Measurements from ENCODE around the gene ZBTB20.
A peak's percentile ranks its signal among the peaks of the same experiment; 100 is the strongest.

The ZBTB20 gene

GRCh38 chr3:114519415-114519814, 627.7 kb downstream of the ZBTB20 start:
- H3K4me3 Mint-ChIP-seq = no peak overlapping the region
- H3K9me3 Mint-ChIP-seq = no peaks in the 10 kb centered on the region
- H3K27ac Mint-ChIP-seq = no peak overlapping the region
- H3K4me1 Mint-ChIP-seq = no peaks in the 10 kb centered on the region
- DNase-seq = no peak
- peaks cover 2% of the 10 kb centered on the region for H3K36me3 Mint-ChIP-seq (ENCODE audit: low read depth)
- ATAC-seq = peak; percentile 43
- no peaks in the 10 kb centered on the region for H3K27me3 Mint-ChIP-seq

GRCh38 chr3:114518206-114518808, 628.8 kb downstream of the ZBTB20 start:
- no peak for DNase-seq
- Mint-ChIP-seq H3K27me3 (no peaks in the 10 kb centered on the region), H3K27ac (no peak overlapping the region), H3K36me3 (ENCODE audit: low read depth) (peaks cover 2% of the 10 kb centered on the region), H3K4me1 (no peaks in the 10 kb centered on the region), H3K9me3 (no peaks in the 10 kb centered on the region), H3K4me3 (no peak overlapping the region)
- ATAC-seq = no peak

GRCh38 chr3:114510201-114510600, 636.9 kb downstream of the ZBTB20 start:
- Mint-ChIP-seq H3K4me3 (no peak overlapping the region), H3K4me1 (peaks cover 20% of the 10 kb centered on the region), H3K9me3 (no peaks in the 10 kb centered on the region), H3K27me3 (no peaks in the 10 kb centered on the region), H3K36me3 (ENCODE audit: low read depth) (no peaks in the 10 kb centered on the region), H3K27ac (no peak overlapping the region)
- DNase-seq (no peak), ATAC-seq (no peak)

- ATAC-seq (no peak), DNase-seq (no peak)
- H3K4me3 Mint-ChIP-seq = no peak overlapping the region
- no peaks in the 10 kb centered on the region for H3K9me3 Mint-ChIP-seq
- H3K27ac Mint-ChIP-seq = no peak overlapping the region
- no peaks in the 10 kb centered on the region for H3K27me3 Mint-ChIP-seq
- no peaks in the 10 kb centered on the region for H3K36me3 Mint-ChIP-seq (ENCODE audit: low read depth)
- peaks cover 24% of the 10 kb centered on the region for H3K4me1 Mint-ChIP-seq
Measured at GRCh38 chr3:114509756-114510155, 637.3 kb downstream of the ZBTB20 start.

- Mint-ChIP-seq H3K27ac (no peak overlapping the region), H3K27me3 (no peaks in the 10 kb centered on the region), H3K9me3 (no peaks in the 10 kb centered on the region), H3K4me1 (peaks cover 32% of the 10 kb centered on the region), H3K4me3 (no peak overlapping the region), H3K36me3 (ENCODE audit: low read depth) (no peaks in the 10 kb centered on the region)
- ATAC-seq (no peak), DNase-seq (no peak)
Measured at GRCh38 chr3:114508976-114509375, 638.1 kb downstream of the ZBTB20 start.

GRCh38 chr3:114508208-114508607, 638.9 kb downstream of the ZBTB20 start:
- peaks cover 34% of the 10 kb centered on the region for H3K4me1 Mint-ChIP-seq
- ATAC-seq (no peak), DNase-seq (no peak)
- no peak overlapping the region for H3K4me3 Mint-ChIP-seq
- H3K9me3 Mint-ChIP-seq = no peaks in the 10 kb centered on the region
- H3K27ac Mint-ChIP-seq = no peak overlapping the region
- H3K36me3 Mint-ChIP-seq (ENCODE audit: low read depth) = no peaks in the 10 kb centered on the region
- no peaks in the 10 kb centered on the region for H3K27me3 Mint-ChIP-seq

GRCh38 chr3:114506591-114507300, 640.3 kb downstream of the ZBTB20 start:
- H3K4me3 Mint-ChIP-seq = no peak overlapping the region
- H3K4me1 Mint-ChIP-seq = peaks cover 42% of the 10 kb centered on the region
- no peak overlapping the region for H3K27ac Mint-ChIP-seq
- H3K27me3 Mint-ChIP-seq = no peaks in the 10 kb centered on the region
- no peak for ATAC-seq
- no peak for DNase-seq
- no peaks in the 10 kb centered on the region for H3K9me3 Mint-ChIP-seq
- no peaks in the 10 kb centered on the region for H3K36me3 Mint-ChIP-seq (ENCODE audit: low read depth)

- Mint-ChIP-seq H3K4me1 (peaks cover 40% of the 10 kb centered on the region), H3K36me3 (ENCODE audit: low read depth) (no peaks in the 10 kb centered on the region), H3K9me3 (no peaks in the 10 kb centered on the region), H3K4me3 (no peak overlapping the region), H3K27ac (no peak overlapping the region), H3K27me3 (peaks cover 2% of the 10 kb centered on the region)
- peak; percentile 87 for ATAC-seq
- DNase-seq = no peak
Measured at GRCh38 chr3:114504941-114505628, 642.0 kb downstream of the ZBTB20 start.

- DNase-seq (no peak), ATAC-seq (peak; percentile 38)
- no peak overlapping the region for H3K4me3 Mint-ChIP-seq
- H3K36me3 Mint-ChIP-seq (ENCODE audit: low read depth) = no peaks in the 10 kb centered on the region
- peaks cover 54% of the 10 kb centered on the region for H3K4me1 Mint-ChIP-seq
- no peak overlapping the region for H3K27ac Mint-ChIP-seq
- peaks cover 3% of the 10 kb centered on the region for H3K27me3 Mint-ChIP-seq
- H3K9me3 Mint-ChIP-seq = no peaks in the 10 kb centered on the region
Measured at GRCh38 chr3:114502204-114502603, 644.9 kb downstream of the ZBTB20 start.

GRCh38 chr3:114499976-114500375, 647.1 kb downstream of the ZBTB20 start:
- peaks cover 46% of the 10 kb centered on the region for H3K4me1 Mint-ChIP-seq
- DNase-seq (no peak), ATAC-seq (peak; percentile 86)
- H3K27ac Mint-ChIP-seq = no peak overlapping the region
- no peaks in the 10 kb centered on the region for H3K9me3 Mint-ChIP-seq
- H3K4me3 Mint-ChIP-seq = peak overlapping the region; percentile 28
- H3K36me3 Mint-ChIP-seq (ENCODE audit: low read depth) = no peaks in the 10 kb centered on the region
- peaks cover 3% of the 10 kb centered on the region for H3K27me3 Mint-ChIP-seq

GRCh38 chr3:114498539-114499370, 648.3 kb downstream of the ZBTB20 start:
- Mint-ChIP-seq H3K4me1 (peaks cover 43% of the 10 kb centered on the region), H3K4me3 (no peak overlapping the region), H3K27me3 (peaks cover 3% of the 10 kb centered on the region), H3K27ac (no peak overlapping the region), H3K36me3 (ENCODE audit: low read depth) (peaks cover 2% of the 10 kb centered on the region), H3K9me3 (peaks cover 3% of the 10 kb centered on the region)
- ATAC-seq (no peak), DNase-seq (no peak)

- no peak overlapping the region for H3K27ac Mint-ChIP-seq
- peaks cover 3% of the 10 kb centered on the region for H3K9me3 Mint-ChIP-seq
- no peak overlapping the region for H3K4me3 Mint-ChIP-seq
- DNase-seq (no peak), ATAC-seq (no peak)
- H3K4me1 Mint-ChIP-seq = peaks cover 35% of the 10 kb centered on the region
- peaks cover 3% of the 10 kb centered on the region for H3K27me3 Mint-ChIP-seq
- H3K36me3 Mint-ChIP-seq (ENCODE audit: low read depth) = peaks cover 2% of the 10 kb centered on the region
Measured at GRCh38 chr3:114496874-114497273, 650.2 kb downstream of the ZBTB20 start.

GRCh38 chr3:114496466-114496865, 650.6 kb downstream of the ZBTB20 start:
- Mint-ChIP-seq H3K4me3 (no peak overlapping the region), H3K9me3 (peaks cover 3% of the 10 kb centered on the region), H3K27ac (no peak overlapping the region), H3K36me3 (ENCODE audit: low read depth) (peaks cover 2% of the 10 kb centered on the region), H3K4me1 (peaks cover 32% of the 10 kb centered on the region), H3K27me3 (peaks cover 3% of the 10 kb centered on the region)
- DNase-seq (no peak), ATAC-seq (no peak)

GRCh38 chr3:114496021-114496434, 651.1 kb downstream of the ZBTB20 start:
- H3K27ac Mint-ChIP-seq = no peak overlapping the region
- no peak overlapping the region for H3K4me3 Mint-ChIP-seq
- H3K27me3 Mint-ChIP-seq = peaks cover 3% of the 10 kb centered on the region
- H3K9me3 Mint-ChIP-seq = peaks cover 3% of the 10 kb centered on the region
- H3K4me1 Mint-ChIP-seq = peaks cover 31% of the 10 kb centered on the region
- ATAC-seq (no peak), DNase-seq (no peak)
- H3K36me3 Mint-ChIP-seq (ENCODE audit: low read depth) = peaks cover 2% of the 10 kb centered on the region

Data from activated naive CD8-positive, alpha-beta T cell treated with anti-CD3 and anti-CD28 coated beads, Interleukin-2, amount 50 U/mL, for 24 hours (primary cell).